Activated CD8-positive, alpha-beta T cell treated with anti-CD3 and anti-CD28 coated beads, Interleukin-2, amount 10 ng/mL, durations not matched to agents 7 days and 5 days (primary cell): ENCODE results near the gene BLMH. TPM values are rescaled to one million over a fixed set of nuclear protein-coding genes. Genes with fewer than 3 reads are reported as not detected.

Experiments
- ATAC-seq: fragments of 150-1000 bp; cut with Tn5 transposase; one replicate; pipeline ENCODE4 v1.10.0; 2021; ENCODE audit warnings: moderate library complexity
- CTCF ChIA-PET: fragments of 350-600 bp; sonication (Branson Sonifier 250); formaldehyde crosslinking; loops from one replicate; lab custom pipeline; 2021; ENCODE audit warnings: antibody characterized with exemption; lab: Charles Lee
- POLR2A ChIA-PET: fragments of 350-600 bp; sonication (Branson Sonifier 250); formaldehyde crosslinking; loops from one replicate; lab custom pipeline; 2021; ENCODE audit warnings: antibody characterized with exemption; lab: Charles Lee
- DNase-seq: peaks from one replicate; pipeline ENCODE4 v3.0.0-alpha.2; 2020
- H3K27ac Mint-ChIP-seq: one replicate; pipeline ENCODE4 v1.8.0; 2021; ENCODE audit warnings: mild to moderate bottlenecking, mixed read lengths
- H3K27me3 Mint-ChIP-seq: one replicate; pipeline ENCODE4 v1.8.0; 2021; ENCODE audit warnings: low read depth, mixed read lengths
- H3K36me3 Mint-ChIP-seq: one replicate; pipeline ENCODE4 v1.8.0; 2021; ENCODE audit warnings: low read depth, mixed read lengths
- H3K4me1 Mint-ChIP-seq: one replicate; pipeline ENCODE4 v1.8.0; 2021; ENCODE audit warnings: low read depth, mixed read lengths
- H3K4me3 Mint-ChIP-seq: one replicate; pipeline ENCODE4 v1.8.0; 2021; ENCODE audit warnings: mild to moderate bottlenecking, mixed read lengths
- H3K9me3 Mint-ChIP-seq: one replicate; pipeline ENCODE4 v1.8.0; 2022; ENCODE audit warnings: mixed read lengths; ENCODE audit not compliant: insufficient read depth
- total RNA-seq, 2 experiments: library from RNA; stranded (reverse); gene quantifications; one replicate each; pipeline ENCODE4 v1.2.3, GENCODE V29; 2021

The BLMH gene
- total RNA-seq, 2 experiments from 2014 or later: 57.9 to 61.1 TPM

GRCh38 chr17:30275911-30276310 lies 15.8 kb downstream of the BLMH start:
- ATAC-seq (no peak), DNase-seq (no peak)
- ChIA-PET CTCF (no interaction called here), POLR2A (no interaction called here)
- Mint-ChIP-seq H3K4me3 (no peak overlapping the region), H3K9me3 (no peaks in the 10 kb centered on the region), H3K4me1 (peaks cover 4% of the 10 kb centered on the region), H3K27me3 (no peaks in the 10 kb centered on the region), H3K36me3 (peaks cover 57% of the 10 kb centered on the region), H3K27ac (no peak overlapping the region)

GRCh38 chr17:30274887-30275286 lies 16.9 kb downstream of the BLMH start:
- ChIA-PET POLR2A (no interaction called here), CTCF (no interaction called here)
- H3K36me3 Mint-ChIP-seq: peaks cover 56% of the 10 kb centered on the region

GRCh38 chr17:30273373-30273772 lies 18.4 kb downstream of the BLMH start:
- peaks cover 53% of the 10 kb centered on the region for H3K36me3 Mint-ChIP-seq

More at GRCh38 chr17:30274887-30275286, 16.9 kb downstream of the BLMH start:
- no peaks in the 10 kb centered on the region for H3K9me3 Mint-ChIP-seq
- no peaks in the 10 kb centered on the region for H3K27me3 Mint-ChIP-seq
- H3K4me1 Mint-ChIP-seq: peaks cover 4% of the 10 kb centered on the region
- H3K4me3 Mint-ChIP-seq: no peak overlapping the region
- H3K27ac Mint-ChIP-seq: no peak overlapping the region
- no peak for ATAC-seq
- DNase-seq: no peak

GRCh38 chr17:30271102-30271501 lies 20.6 kb downstream of the BLMH start:
- CTCF ChIA-PET: interaction anchor here (1.0 to 3.0 kb wide), 3 partner anchors 14 to 167 kb away, joined by 3 to 11 read pairs (median 5); no protein-coding TSS in a partner anchor
- Mint-ChIP-seq H3K27me3 (no peaks in the 10 kb centered on the region), H3K9me3 (no peaks in the 10 kb centered on the region), H3K27ac (no peak overlapping the region), H3K4me1 (peaks cover 4% of the 10 kb centered on the region), H3K4me3 (no peak overlapping the region), H3K36me3 (peaks cover 57% of the 10 kb centered on the region)
- POLR2A ChIA-PET: no interaction called here
- ATAC-seq: no peak
- DNase-seq: no peak

More at GRCh38 chr17:30273373-30273772, 18.4 kb downstream of the BLMH start:
- no peaks in the 10 kb centered on the region for H3K27me3 Mint-ChIP-seq
- ChIA-PET CTCF (interaction anchor here (1.2 kb wide), 1 partner anchor 168 kb away, joined by 5 read pairs; no protein-coding TSS in a partner anchor), POLR2A (no interaction called here)
- no peak for DNase-seq
- ATAC-seq: no peak
- no peaks in the 10 kb centered on the region for H3K9me3 Mint-ChIP-seq
- peaks cover 4% of the 10 kb centered on the region for H3K4me1 Mint-ChIP-seq
- no peak overlapping the region for H3K27ac Mint-ChIP-seq
- no peak overlapping the region for H3K4me3 Mint-ChIP-seq

- POLR2A ChIA-PET: no interaction called here
- peaks cover 57% of the 10 kb centered on the region for H3K36me3 Mint-ChIP-seq
- DNase-seq (no peak), ATAC-seq (no peak)
- H3K27me3 Mint-ChIP-seq: no peaks in the 10 kb centered on the region
- H3K4me1 Mint-ChIP-seq: no peaks in the 10 kb centered on the region
- no peak overlapping the region for H3K27ac Mint-ChIP-seq
- H3K9me3 Mint-ChIP-seq: no peaks in the 10 kb centered on the region
- H3K4me3 Mint-ChIP-seq: no peak overlapping the region
- CTCF ChIA-PET: interaction anchor here (1.2 kb wide), 2 partner anchors 69 to 72 kb away, joined by 3 read pairs; no protein-coding TSS in a partner anchor
Observed at GRCh38 chr17:30267625-30268024, 24.1 kb downstream of the BLMH start.

GRCh38 chr17:30263552-30264333 lies 28.0 kb downstream of the BLMH start:
- ChIA-PET CTCF (no interaction called here), POLR2A (no interaction called here)
- Mint-ChIP-seq H3K27me3 (no peaks in the 10 kb centered on the region), H3K36me3 (peaks cover 58% of the 10 kb centered on the region), H3K9me3 (no peaks in the 10 kb centered on the region), H3K27ac (no peak overlapping the region), H3K4me1 (peaks cover 12% of the 10 kb centered on the region), H3K4me3 (no peak overlapping the region)
- ATAC-seq (no peak), DNase-seq (no peak)

- Mint-ChIP-seq H3K9me3 (no peaks in the 10 kb centered on the region), H3K4me1 (peaks cover 21% of the 10 kb centered on the region), H3K4me3 (no peak overlapping the region), H3K36me3 (peaks cover 44% of the 10 kb centered on the region), H3K27ac (no peak overlapping the region), H3K27me3 (no peaks in the 10 kb centered on the region)
- no peak for DNase-seq
- ChIA-PET POLR2A (no interaction called here), CTCF (interaction anchor here (0.9 to 1.6 kb wide), 3 partner anchors 50 to 79 kb away, joined by 3 to 4 read pairs (median 3); no protein-coding TSS in a partner anchor)
- no peak for ATAC-seq
Observed at GRCh38 chr17:30256756-30257506, 34.8 kb downstream of the BLMH start.

GRCh38 chr17:30254150-30254549 lies 37.6 kb downstream of the BLMH start:
- H3K27ac Mint-ChIP-seq: no peak overlapping the region
- no peaks in the 10 kb centered on the region for H3K9me3 Mint-ChIP-seq
- no peak for DNase-seq
- CTCF ChIA-PET: interaction anchor here (1.1 to 2.5 kb wide), 2 partner anchors 26 to 150 kb away, joined by 3 to 10 read pairs; no protein-coding TSS in a partner anchor
- H3K36me3 Mint-ChIP-seq: peaks cover 33% of the 10 kb centered on the region
- POLR2A ChIA-PET: no interaction called here
- ATAC-seq: no peak
- peaks cover 12% of the 10 kb centered on the region for H3K4me1 Mint-ChIP-seq
- H3K27me3 Mint-ChIP-seq: no peaks in the 10 kb centered on the region
- no peak overlapping the region for H3K4me3 Mint-ChIP-seq

GRCh38 chr17:30253312-30253711 lies 38.4 kb downstream of the BLMH start:
- H3K4me1 Mint-ChIP-seq: peaks cover 4% of the 10 kb centered on the region
- ATAC-seq (no peak), DNase-seq (no peak)
- no peaks in the 10 kb centered on the region for H3K27me3 Mint-ChIP-seq
- H3K27ac Mint-ChIP-seq: no peak overlapping the region
- H3K9me3 Mint-ChIP-seq: no peaks in the 10 kb centered on the region
- ChIA-PET POLR2A (no interaction called here), CTCF (interaction anchor here (0.9 to 2.5 kb wide), 3 partner anchors 25 to 149 kb away, joined by 3 to 10 read pairs (median 4); no protein-coding TSS in a partner anchor)
- H3K36me3 Mint-ChIP-seq: peaks cover 40% of the 10 kb centered on the region
- H3K4me3 Mint-ChIP-seq: no peak overlapping the region

GRCh38 chr17:30251931-30252330 lies 39.8 kb downstream of the BLMH start:
- CTCF ChIA-PET: interaction anchor here (2.5 kb wide), 1 partner anchor 147 kb away, joined by 10 read pairs; no protein-coding TSS in a partner anchor
- Mint-ChIP-seq H3K36me3 (peaks cover 44% of the 10 kb centered on the region), H3K9me3 (no peaks in the 10 kb centered on the region), H3K4me3 (no peak overlapping the region), H3K27ac (no peak overlapping the region), H3K27me3 (no peaks in the 10 kb centered on the region), H3K4me1 (no peaks in the 10 kb centered on the region)
- no peak for DNase-seq
- POLR2A ChIA-PET: no interaction called here
- no peak for ATAC-seq

GRCh38 chr17:30249460-30249859 lies 42.3 kb downstream of the BLMH start:
- ATAC-seq: no peak
- Mint-ChIP-seq H3K27ac (no peak overlapping the region), H3K4me1 (no peaks in the 10 kb centered on the region), H3K27me3 (no peaks in the 10 kb centered on the region), H3K4me3 (no peak overlapping the region), H3K36me3 (peaks cover 48% of the 10 kb centered on the region), H3K9me3 (no peaks in the 10 kb centered on the region)
- CTCF ChIA-PET: interaction anchor here (1.0 kb wide), 1 partner anchor 87 kb away, joined by 3 read pairs; no protein-coding TSS in a partner anchor
- DNase-seq: no peak
- POLR2A ChIA-PET: no interaction called here
